Heart left ventricle (tissue), 16 donors: ENCODE results near the gene SLC7A9. TPM values are rescaled to one million over a fixed set of nuclear protein-coding genes. Genes with fewer than 3 reads are reported as not detected.

Experiments used
- ATAC-seq, 4 donors: fragments of 200-7000 bp; cut with Tn5 transposase; one replicate each; pipeline ENCODE4 v1.9.1; 2020 to 2022; ENCODE audit warnings: moderate library complexity in 4 of 4, mild to moderate bottlenecking in 3 of 4, moderate number of reproducible peaks in 1 of 4
- DNase-seq, 5 donors: peaks; one replicate each; pipeline ENCODE4 v3.0.0-alpha.2; 2020
- H3K27ac ChIP-seq, 12 donors: fragments of 200-600 bp; sonication (generic) in 4 of 12; one replicate each; pipeline versions ENCODE4 v1.5.0 to v1.8.0; 2016 to 2022; ENCODE audit warnings: mild to moderate bottlenecking in 2 of 12
- H3K27me3 ChIP-seq, 9 donors: fragments of 200-600 bp; sonication (generic) in 2 of 9; one replicate each; pipeline versions ENCODE4 v1.5.1 to v1.8.0; 2016 to 2022; ENCODE audit warnings: mild to moderate bottlenecking in 3 of 9
- H3K36me3 ChIP-seq, 9 donors: fragments of 200-600 bp; sonication (generic) in 2 of 9; one replicate each; pipeline versions ENCODE4 v1.5.0 to v1.8.0; 2018 to 2022; ENCODE audit warnings: mild to moderate bottlenecking in 2 of 9
- H3K4me1 ChIP-seq, 12 donors: fragments of 200-600 bp; sonication (generic) in 4 of 12; one replicate each; pipeline versions ENCODE4 v1.5.0 to v1.8.0; 2016 to 2022; ENCODE audit warnings: mild to moderate bottlenecking in 3 of 12
- H3K4me3 ChIP-seq, 12 donors: fragments of 200-600 bp; sonication (generic) in 4 of 12; one replicate each; pipeline versions ENCODE4 v1.5.0 to v1.8.0; 2017 to 2022; ENCODE audit warnings: mild to moderate bottlenecking in 9 of 12, moderate library complexity in 4 of 12
- H3K9me3 ChIP-seq, 12 donors: fragments of 200-600 bp; sonication (generic) in 4 of 12; one replicate each; pipeline versions ENCODE4 v1.5.0 to v1.8.0; 2016 to 2022; ENCODE audit warnings: mild to moderate bottlenecking in 1 of 12
- POLR2A ChIP-seq, 2 donors: fragments of 450-650 bp; IDR thresholded peaks; one replicate each; pipeline ENCODE4 v1.6.1; 2017; ENCODE audit warnings: antibody characterized with exemption in 2 of 2, mild to moderate bottlenecking in 2 of 2, moderate library complexity in 2 of 2
- WGBS, 4 donors: extraction: QIAGEN DNeasy Blood & Tissue Kit in 2 of 4; methylation state at CpG; one replicate each; pipeline versions ENCODE4 v1.1.5 to v1.1.7; 2013 to 2018; 5-methylcytosine and 5-hydroxymethylcytosine counted together
- intact Hi-C, 10 donors: fragments of 100-400 bp; cut with DNase I; formaldehyde crosslinking; loops; one replicate each; pipeline versions ENCODE4 v1.11.1 to v1.14.2; 2022
- polyA plus RNA-seq, 2 donors: library from polyadenylated mRNA; stranded (reverse); fragments of 200-250 nt; gene quantifications; one replicate each; pipeline ENCODE4 v1.2.3, GENCODE V29; 2013
- total RNA-seq, 9 donors: library from RNA; depleted of rRNA in 2 of 9; stranded (reverse); fragments of >200 nt in 2 of 9; fragmentation: NEBNext Ultra II Directional in 3 of 9; extraction: Animal tissue kit (Norgen Biotek cat#: 25700) in 3 of 9; gene quantifications; one replicate each; pipeline versions ENCODE4 v1.1.0 to v1.2.4, GENCODE V29; 2016 to 2023
- TF ChIP-seq, protein P1 (sequence below), 12 donors: fragments of 200-600 bp; sonication (generic) in 4 of 12; IDR thresholded peaks; one replicate each; pipeline versions ENCODE4 v1.5.0 to v1.8.0; 2018 to 2022; ENCODE audit warnings: antibody characterized with exemption in 12 of 12, mild to moderate bottlenecking in 5 of 12
- donor health status: ischemic (EF 13 %, LVEDD 7.1; RV severe dilation, severe dysfunction).
- donor health status: healthy with polysubstance abuse.
- donor health status: DM: no; HTN: yes; CAD: no.
- donor health status: DM: no; HTN: no; CAD: no.
- donor health status: ischemic (EF 25% LVEDD 6.9; RV normal size, moderate dysfunction).
- donor health status: ischemic (EF 25% LVEDD 5.7; RV mildly dilated, moderate dysfunction).
- donor health status: healthy.
- donor health status: DM: yes; HTN: yes; CAD: no.
- donor health status: ischemic (EF 35%, LVEDD 5.7; RV mildly dilated, moderate dysfunction).
- donor health status: nonischemic (EF 11% LVEDD 7.7; RV severe dilation, severe dysfunction).
- donor health status: DM: yes; HTN: yes; CAD: no.
- donor health status: PGD.
- donor health status: ischemic (EF 29% LVEDD 5.4; RV normal size, mild dysfunction).
- donor health status: nonischemic (EF 23%, LVEDD 6.1; RV moderate dilation, normal function).

SLC7A9 gene
- total and polyA plus RNA-seq, 11 donors: 0.07 TPM; not detected in 10

DNA sequence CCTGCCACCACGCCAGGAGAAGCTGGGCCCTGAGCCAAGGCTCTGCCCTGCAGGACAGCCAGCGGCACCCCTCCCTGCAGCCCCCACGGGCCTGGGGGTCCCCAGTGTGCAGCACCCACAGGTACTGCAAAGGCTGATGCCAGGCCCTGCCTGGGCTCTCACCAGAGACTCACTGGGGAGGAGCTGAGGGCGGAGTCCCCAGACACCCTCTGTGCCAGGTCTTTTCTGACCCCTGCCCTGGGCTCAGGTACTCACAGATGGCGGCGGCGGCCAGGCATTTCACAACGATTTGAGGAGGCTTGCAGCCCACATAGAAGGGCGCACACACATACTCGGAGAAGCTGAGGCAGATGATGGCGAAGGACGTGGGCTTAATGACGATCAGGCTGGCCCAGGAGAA lies 5.7 kb downstream of the SLC7A9 start:
- intact Hi-C loops: no loop called here
- no peaks in the 10 kb centered on the region for H3K27me3 ChIP-seq
- H3K4me1 ChIP-seq: no peaks in the 10 kb centered on the region
- no peak overlapping the region for H3K27ac ChIP-seq
- TF ChIP-seq, protein P1, sequence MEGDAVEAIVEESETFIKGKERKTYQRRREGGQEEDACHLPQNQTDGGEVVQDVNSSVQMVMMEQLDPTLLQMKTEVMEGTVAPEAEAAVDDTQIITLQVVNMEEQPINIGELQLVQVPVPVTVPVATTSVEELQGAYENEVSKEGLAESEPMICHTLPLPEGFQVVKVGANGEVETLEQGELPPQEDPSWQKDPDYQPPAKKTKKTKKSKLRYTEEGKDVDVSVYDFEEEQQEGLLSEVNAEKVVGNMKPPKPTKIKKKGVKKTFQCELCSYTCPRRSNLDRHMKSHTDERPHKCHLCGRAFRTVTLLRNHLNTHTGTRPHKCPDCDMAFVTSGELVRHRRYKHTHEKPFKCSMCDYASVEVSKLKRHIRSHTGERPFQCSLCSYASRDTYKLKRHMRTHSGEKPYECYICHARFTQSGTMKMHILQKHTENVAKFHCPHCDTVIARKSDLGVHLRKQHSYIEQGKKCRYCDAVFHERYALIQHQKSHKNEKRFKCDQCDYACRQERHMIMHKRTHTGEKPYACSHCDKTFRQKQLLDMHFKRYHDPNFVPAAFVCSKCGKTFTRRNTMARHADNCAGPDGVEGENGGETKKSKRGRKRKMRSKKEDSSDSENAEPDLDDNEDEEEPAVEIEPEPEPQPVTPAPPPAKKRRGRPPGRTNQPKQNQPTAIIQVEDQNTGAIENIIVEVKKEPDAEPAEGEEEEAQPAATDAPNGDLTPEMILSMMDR (IDR thresholded peaks at IDR 0.05): no peak
- no peak for TF ChIP-seq POLR2A (IDR thresholded peaks at IDR 0.05)
- H3K4me3 ChIP-seq: no peak overlapping the region
- 86 to 100% (median 90%) methylated on average over 8 to 13 of the region's 13 CpGs for WGBS, 4 donors
- no peaks in the 10 kb centered on the region for H3K9me3 ChIP-seq
- DNase-seq (no peak), ATAC-seq (no peak)
- H3K36me3 ChIP-seq: no peaks in the 10 kb centered on the region

DNA sequence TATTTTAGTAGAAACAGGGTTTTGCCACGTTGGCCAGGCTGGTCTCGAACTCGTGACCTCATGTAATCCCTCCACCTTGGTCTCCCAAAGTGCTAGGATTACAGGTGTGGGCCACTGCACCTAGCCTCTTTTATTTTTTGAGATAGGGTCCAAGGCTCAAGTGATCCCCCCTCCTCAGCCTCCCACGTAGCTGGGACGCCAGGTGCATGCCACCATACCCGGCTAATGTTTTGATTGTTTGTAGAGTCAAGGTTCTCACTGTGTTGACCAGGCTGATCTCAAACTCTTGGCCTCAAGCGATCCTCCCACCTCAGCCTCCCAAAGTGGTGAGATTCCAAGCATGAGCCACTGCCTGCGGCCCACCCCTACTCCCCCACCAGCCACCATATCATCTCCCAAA lies 6.3 kb downstream of the SLC7A9 start:
- intact Hi-C loops: no loop called here
- H3K9me3 ChIP-seq: no peaks in the 10 kb centered on the region
- no peak overlapping the region for H3K4me3 ChIP-seq
- DNase-seq: no peak
- TF ChIP-seq, protein P1 (IDR thresholded peaks at IDR 0.05): no peak
- no peak for TF ChIP-seq POLR2A (IDR thresholded peaks at IDR 0.05)
- no peak overlapping the region for H3K27ac ChIP-seq
- no peaks in the 10 kb centered on the region for H3K27me3 ChIP-seq
- H3K4me1 ChIP-seq: no peaks in the 10 kb centered on the region
- WGBS, 4 donors: 83 to 93% (median 91%) methylated on average over 8 of the region's 8 CpGs
- H3K36me3 ChIP-seq: no peaks in the 10 kb centered on the region
- ATAC-seq: no peak

DNA sequence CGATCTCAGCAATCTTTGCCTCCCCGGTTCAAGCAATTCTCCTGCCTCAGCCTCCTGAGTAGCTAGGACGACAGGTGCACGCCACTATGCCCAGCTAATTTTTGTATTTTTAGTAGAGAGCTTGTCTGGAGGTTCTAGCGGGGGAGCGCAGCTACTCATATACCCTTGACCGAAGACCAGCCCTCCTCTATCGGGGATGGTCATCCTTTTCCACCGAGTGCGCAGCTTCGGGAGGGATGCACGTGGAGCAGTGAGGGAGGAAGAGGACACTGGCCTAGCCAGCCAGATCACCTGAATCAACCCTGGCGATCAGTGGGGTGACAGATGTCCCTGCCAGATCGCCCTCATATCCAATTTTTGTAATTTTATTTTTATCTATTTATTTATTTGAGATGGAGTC lies 6.8 kb downstream of the SLC7A9 start:
- intact Hi-C loops: no loop called here
- H3K4me3 ChIP-seq: no peak overlapping the region
- ATAC-seq (no peak), DNase-seq (no peak)
- H3K27ac ChIP-seq: no peak overlapping the region
- no peaks in the 10 kb centered on the region for H3K4me1 ChIP-seq
- no peak for TF ChIP-seq POLR2A (IDR thresholded peaks at IDR 0.05)
- TF ChIP-seq, protein P1 (IDR thresholded peaks at IDR 0.05): no peak
- H3K36me3 ChIP-seq: no peaks in the 10 kb centered on the region
- WGBS, 4 donors: 92 to 96% (median 94%) methylated on average over 14 of the region's 14 CpGs
- no peaks in the 10 kb centered on the region for H3K27me3 ChIP-seq
- no peaks in the 10 kb centered on the region for H3K9me3 ChIP-seq

DNA sequence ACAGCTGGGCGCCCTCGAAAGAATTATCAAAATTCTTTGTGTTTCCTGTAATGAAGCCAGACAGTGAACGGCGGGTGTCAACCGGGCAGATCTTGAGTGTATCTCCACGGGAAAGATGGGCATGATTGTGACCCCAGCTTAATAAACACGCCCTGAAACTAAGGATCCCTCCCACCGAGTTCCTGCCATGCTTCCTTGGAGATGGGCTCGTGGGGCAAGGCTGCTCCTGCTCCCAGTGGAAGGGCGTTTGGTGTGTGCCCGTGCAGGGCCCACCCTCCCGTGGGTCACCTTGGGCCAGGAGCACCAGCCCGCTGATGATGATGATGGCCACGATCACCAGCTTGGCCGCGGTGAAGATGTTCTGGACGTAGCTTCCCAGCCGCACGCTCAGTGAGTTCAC lies 7.4 kb downstream of the SLC7A9 start:
- WGBS, 4 donors: 85 to 89% (median 87%) methylated on average over 19 of the region's 19 CpGs
- Histone ChIP-seq H3K27ac (no peak overlapping the region), H3K36me3 (no peaks in the 10 kb centered on the region), H3K4me1 (no peaks in the 10 kb centered on the region), H3K4me3 (no peak overlapping the region), H3K27me3 (no peaks in the 10 kb centered on the region), H3K9me3 (no peaks in the 10 kb centered on the region)
- ATAC-seq (no peak), DNase-seq (no peak)
- intact Hi-C loops: no loop called here
- TF ChIP-seq POLR2A (IDR thresholded peaks at IDR 0.05): no peak
- TF ChIP-seq, protein P1 (IDR thresholded peaks at IDR 0.05): no peak
